ENCODE measurements around the gene VAT1L.

The VAT1L gene

DNA sequence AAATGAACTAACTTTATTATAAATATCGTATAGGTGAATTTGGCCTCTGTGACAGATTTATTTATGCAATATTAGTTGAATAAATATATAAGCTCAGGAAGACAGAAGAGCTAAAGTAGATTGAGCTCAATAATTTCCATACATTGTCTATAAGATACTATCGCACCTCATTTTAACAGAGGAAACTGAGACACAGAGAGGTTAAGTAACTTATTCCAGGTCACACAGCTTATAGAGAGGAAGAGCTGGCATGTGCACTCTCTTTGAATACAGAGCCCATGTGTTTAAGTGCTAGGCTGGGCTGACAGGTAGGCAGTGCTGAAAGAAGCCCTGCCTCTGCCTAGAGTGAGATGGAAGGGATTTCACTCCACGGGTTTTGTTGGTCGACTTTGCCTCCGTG lies 48.4 kb downstream of the VAT1L start:
- no peak for DNase-seq

GRCh38 chr16:77838597-77839255 lies 50.4 kb downstream of the VAT1L start:
- no peak for DNase-seq

- no peak for DNase-seq
These were observed 51.7 kb downstream of the VAT1L start for GRCh38 chr16:77840093-77840492.

DNA sequence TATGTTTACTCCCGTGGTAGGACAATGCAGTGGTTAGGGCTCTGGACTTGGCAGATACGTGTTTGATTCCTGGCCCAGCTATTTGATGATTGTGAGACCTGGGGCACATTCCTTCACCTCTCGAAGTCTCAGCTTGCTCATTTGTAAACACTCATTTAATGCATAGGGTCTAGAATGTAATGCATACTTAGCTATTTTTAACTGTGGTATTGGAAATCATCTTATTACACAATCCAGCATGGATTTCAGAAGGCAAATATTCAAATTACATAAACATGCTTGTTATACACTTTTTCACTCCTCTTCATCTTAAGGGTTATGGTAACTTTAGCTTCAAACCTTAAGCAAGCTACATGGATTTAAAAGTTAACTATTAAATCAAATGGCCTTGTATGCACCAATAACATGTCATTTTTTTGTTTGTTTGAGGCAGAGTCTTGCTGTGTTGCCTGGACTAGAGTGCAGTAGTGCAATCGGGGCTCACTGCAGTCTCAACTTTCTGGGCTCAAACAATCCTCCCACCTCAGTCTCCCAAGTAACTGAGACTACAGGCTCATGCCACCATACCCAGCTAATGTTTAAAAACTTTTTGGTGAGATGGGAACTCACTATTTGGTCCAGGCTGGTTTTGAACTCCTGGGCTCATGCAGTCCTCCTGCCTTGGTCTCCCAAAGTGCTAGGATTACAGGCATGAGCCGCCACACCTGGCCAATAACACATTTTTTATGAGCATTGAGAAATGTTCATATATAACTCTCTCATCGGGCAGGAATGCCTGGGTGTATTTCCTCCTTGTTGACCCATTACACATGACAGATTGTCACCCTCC lies 52.5 kb downstream of the VAT1L start:
- DNase-seq = no peak

- no peak for DNase-seq
These were observed 53.1 kb downstream of the VAT1L start for GRCh38 chr16:77841502-77841763.

DNA sequence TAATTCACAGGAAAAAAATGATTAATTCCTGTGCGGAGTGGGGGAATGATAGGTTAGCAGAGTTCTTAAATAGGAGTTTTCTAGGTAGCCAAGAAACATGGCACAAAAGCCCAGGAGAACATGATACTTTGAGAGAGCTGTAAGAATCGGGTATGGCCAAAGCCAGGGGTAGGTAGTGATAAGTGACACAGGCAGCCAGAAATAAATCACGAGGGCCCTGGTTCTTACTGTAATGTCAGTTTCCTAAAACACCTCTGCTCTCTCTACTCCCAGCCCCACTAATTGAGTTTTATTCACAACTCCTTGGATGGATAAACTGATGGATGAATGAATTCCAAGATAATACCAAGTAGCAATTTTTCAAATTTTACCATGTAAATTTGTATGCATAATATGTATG lies 54.1 kb downstream of the VAT1L start:
- DNase-seq = no peak

DNA sequence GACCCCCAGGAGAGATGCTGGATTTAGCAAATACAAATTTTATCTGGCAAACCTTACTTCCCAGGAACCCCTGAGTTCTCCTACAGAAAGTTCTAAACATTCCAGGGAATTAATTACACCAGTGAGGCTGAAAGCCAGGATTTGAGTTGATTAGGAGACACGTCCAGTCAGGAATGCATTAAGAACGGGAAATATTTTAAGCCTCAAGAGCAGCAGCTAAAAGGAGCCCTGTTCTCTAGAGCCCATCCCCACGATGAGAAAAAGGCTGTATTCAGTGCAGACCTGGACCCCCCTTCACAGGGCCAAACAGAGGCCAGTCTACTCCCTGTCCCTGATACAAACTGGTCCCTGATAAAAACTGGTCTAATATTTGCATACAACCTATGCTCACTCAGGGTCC lies 55.0 kb downstream of the VAT1L start:
- no peak for DNase-seq

DNA sequence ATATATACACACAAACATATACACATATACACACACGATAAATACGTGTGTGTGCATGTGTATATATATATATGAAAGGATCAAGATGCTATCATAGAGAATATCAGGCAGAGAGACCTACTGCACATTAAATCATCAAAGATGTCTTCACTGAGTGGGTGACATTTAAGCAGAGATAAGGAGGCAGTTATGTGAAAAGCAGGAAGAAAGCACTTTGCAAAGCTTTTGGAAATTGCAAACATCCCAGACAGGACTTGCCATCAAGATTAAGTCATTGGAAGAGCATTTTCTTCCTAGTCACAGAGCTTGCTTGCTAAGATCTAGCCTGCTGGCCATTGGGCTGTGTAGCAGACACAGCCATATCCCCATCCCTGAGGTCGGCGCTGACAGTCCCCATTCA lies 56.4 kb downstream of the VAT1L start:
- no peak for DNase-seq

- DNase-seq = no peak
These were observed 61.4 kb downstream of the VAT1L start for GRCh38 chr16:77849646-77850258.

DNA sequence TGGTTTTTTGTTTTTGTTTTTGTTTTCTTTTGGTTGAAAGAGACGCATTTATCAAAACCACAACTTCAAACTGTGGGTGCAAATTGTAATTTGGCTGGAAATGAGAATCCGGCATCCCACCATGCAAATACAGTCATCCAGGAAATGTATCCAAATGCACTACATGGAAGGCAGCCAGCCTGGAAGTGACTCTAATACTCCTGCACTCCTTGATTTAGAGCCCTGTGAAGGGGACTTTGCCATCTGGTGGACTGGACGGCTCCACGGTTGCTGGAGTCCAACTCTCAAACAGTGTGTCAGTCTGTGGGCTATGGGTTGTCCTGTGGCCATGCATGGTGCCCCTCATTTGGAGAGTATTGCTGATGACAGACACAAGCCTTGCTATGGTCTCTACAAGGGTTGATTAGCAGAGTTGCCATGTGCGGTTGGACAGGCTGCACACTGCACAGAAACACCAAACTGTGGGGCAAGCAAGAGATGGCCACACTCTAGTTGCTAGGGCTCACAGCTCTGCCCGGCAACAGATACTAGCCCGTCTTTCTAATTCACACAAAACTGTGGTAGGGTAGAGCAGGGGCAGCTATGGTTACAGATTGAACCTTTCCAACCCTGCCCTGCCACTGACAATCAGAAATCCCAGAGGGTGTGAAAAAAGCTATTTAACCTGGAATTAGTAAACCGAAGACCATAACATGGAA lies 62.4 kb downstream of the VAT1L start:
- DNase-seq = no peak

GRCh38 chr16:77853161-77853560 lies 64.8 kb downstream of the VAT1L start:
- no peak for DNase-seq

- DNase-seq = no peak
These were observed 68.2 kb downstream of the VAT1L start for GRCh38 chr16:77856438-77857160.

DNA sequence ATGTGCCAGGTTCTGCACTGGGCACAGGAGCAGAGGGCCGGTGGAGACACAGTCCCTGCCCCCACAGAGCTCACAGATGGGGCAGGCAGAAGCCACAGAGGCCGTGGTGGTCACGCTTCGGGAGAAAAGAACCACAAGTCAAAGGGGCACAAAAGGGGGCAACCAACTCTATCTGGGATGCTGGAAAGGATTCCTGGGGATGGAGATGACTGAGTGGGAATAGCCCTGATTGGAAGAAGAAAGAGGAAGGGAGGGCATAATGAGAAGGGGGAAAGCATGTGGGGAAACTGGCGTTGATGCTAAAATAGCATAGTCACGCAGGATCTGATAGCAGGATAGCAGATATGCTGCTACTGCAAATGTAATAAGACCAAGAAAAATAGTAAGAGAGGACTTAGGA lies 69.7 kb downstream of the VAT1L start:
- DNase-seq = no peak

DNA sequence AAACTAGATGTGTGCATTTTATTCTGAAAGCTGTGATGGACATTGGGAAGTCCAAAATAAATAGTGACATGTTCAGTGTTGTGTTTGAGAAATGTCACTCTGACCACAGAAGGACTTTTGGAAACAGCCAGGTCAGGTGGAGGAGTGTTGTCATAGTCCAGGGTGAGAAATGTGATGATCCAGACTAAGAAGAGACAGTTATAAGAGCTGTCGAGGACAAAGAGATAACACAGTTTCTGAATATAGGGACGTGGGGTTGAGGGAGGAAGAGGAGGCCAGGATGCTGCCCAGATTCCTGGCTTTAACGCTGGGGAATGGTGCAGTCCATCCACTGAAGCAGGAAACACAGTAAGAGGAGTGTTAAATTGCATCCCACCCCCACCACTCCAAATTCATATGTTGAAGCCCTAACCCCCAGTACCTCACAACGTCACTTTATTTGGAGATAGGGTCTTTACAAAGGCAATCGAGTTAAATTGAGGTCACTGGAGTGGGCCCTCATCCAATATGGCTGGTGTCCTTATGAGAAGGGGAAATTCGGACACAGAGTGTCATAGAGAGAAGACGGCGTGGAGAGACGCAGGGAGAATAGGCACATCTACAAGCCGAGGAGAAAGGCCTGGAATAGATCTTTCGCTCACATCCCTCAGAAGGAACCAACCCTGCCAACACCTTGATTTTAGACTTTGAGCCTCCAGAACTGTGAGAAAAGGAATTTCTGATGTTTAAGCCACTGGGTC lies 71.3 kb downstream of the VAT1L start:
- DNase-seq = no peak

GRCh38 chr16:77860953-77861352 lies 72.6 kb downstream of the VAT1L start:
- no peak for DNase-seq

DNA sequence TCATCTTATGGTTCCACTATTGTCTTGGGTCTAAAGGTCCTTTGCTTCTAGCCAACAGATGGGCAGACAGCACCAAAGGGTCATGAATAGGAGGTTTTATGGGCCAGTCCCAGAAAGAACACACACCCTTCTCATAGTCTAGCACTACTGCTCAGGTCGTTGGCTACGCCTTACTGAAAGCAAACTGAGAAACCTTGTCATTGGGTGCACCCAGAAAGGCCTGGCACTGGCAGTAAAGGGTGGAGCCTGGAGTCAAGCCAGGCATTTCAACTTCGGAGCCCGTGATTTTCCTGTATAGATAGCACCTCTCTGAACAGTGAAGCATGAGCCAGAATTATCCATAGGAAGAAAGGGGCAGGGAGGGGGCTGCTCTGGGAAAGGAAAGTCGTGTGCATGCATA lies 74.9 kb downstream of the VAT1L start:
- DNase-seq = no peak

DNA sequence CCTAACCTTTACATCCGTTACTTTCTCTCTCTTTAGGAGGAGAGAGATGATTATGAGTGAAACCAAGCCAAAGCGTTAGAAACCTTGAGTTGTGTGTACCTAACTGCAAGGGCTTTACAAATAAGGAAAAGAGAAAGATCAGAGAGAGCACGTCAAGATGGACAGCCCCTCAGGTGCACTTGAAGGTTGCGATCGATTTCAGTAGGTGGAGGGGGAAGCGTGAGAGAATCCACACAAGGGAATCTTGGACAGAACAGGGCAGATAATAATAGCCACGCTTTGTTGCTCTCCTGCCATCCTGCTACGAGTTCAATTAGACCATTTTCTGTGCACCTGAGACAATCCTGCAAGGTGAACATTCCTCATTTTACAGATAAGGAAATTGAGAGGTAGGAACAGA lies 78.4 kb downstream of the VAT1L start:
- DNase-seq = no peak

- no peak for DNase-seq
These were observed 79.7 kb downstream of the VAT1L start for GRCh38 chr16:77868052-77868451.

DNA sequence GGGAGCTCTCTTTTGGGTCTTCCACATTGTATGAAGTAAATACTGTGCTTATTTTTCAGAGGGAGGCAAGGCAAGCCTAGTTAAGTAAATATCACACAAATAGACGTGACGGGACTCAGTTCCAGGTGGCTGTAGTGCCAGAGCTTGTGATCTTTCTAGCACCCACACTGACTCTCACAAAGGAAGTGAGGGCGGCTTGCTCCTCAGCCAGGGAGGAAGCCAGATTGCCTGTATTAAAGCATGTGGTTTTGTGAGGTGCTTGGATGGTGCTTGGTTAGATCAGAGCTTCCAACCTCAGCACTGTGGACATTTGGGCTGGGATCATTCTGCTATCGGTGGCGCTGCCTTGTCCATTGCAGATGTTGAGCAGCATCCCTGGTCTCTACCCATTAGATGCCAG lies 80.1 kb downstream of the VAT1L start:
- no peak for DNase-seq

DNA sequence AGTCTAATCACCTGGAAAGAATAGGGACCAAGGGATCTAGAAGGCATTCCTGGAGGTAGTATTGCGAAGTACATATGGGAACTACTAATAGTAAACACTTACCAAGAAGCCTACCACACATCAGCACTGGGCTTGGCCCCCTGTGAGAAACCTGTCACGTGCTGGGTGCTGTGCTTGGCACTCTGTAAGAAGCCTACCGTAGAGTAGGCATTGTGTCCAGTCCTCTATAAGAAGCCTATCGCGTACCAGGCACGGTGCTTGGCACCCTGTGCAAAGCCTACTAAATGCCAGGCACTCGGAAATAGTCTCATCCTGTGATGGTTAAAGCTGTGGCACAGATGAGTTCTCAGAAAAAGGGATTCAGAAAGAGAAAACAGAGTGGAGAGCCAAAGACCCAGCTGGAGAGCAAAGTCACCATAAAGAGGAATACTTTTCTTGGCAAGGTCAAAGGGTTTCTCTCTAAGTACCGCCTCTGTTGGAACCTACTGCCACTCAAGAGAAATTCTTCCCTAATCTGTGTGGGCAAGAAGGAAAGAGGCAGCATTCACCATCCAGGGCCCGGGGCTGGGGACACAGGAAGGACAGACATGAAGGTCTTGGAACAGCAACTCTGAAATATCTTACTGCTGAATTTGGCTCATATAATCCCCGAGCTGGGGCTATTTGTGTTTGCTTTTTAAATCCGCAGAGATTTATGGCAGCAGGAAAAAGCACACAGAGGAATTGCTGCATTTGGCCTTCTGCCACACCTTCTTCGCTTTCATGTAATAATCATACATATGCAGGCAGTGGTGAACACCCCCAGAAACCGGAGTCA lies 81.8 kb downstream of the VAT1L start:
- DNase-seq = no peak

DNA sequence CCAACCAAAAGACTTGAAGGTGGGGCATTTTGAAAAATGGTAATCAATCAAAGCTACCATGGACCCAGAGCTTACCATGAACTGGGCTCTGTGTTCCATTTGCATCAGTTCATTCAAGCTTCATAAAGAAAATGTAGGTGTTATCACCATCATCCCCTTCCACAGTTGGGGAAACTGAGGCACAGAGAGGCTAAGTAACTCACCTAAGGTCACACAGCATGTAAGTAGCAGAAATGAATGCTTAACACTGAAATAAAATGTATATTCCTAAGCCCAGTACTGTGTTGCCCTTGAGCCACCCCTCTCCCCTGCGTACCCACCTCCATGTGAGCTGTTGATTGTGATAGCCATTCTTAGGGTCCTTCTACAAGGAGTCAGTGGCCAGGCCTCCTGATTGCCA lies 83.6 kb downstream of the VAT1L start:
- DNase-seq = no peak

- no peak for DNase-seq
These were observed 84.7 kb downstream of the VAT1L start for GRCh38 chr16:77873066-77873465.
